Lower leg skin (tissue), 3 donors: Measurements from ENCODE around the gene DIS3L.

Experiments
- CTCF ChIP-seq, 3 donors: fragments of 450-650 bp; IDR thresholded peaks; one replicate each; pipeline ENCODE4 v1.5.1; 2016; ENCODE audit warnings: antibody characterized with exemption in 3 of 3, mild to moderate bottlenecking in 3 of 3, moderate library complexity in 2 of 3
- POLR2A ChIP-seq, 2 donors: fragments of 450-650 bp; IDR thresholded peaks; one replicate each; pipeline ENCODE4 v1.6.1; 2016 to 2017; ENCODE audit warnings: antibody characterized with exemption in 2 of 2, mild to moderate bottlenecking in 1 of 2, moderate library complexity in 1 of 2

GRCh38 chr15:66288093-66288492 is 5.3 kb upstream of the DIS3L start:
- no peak for TF ChIP-seq CTCF (IDR thresholded peaks at IDR 0.05)
- TF ChIP-seq POLR2A (IDR thresholded peaks at IDR 0.05), result no peak
